Epithelial cell of esophagus (primary cell): ENCODE data around the gene PEF1.

Source experiments
- DNase-seq: peaks from one replicate; pipeline ENCODE4 v3.0.0; 2010; ENCODE audit warnings: low read depth
- H3K4me3 ChIP-seq: 2 replicates; pipeline ENCODE4 v1.5.1; 2011; ENCODE audit warnings: mild to moderate bottlenecking, low read length, control low read depth
- CTCF ChIP-seq: IDR thresholded peaks from 2 replicates; pipeline ENCODE4 v1.5.1; 2011; ENCODE audit warnings: low read depth, mild to moderate bottlenecking, low read length, control low read depth, inconsistent platforms; ENCODE audit not compliant: insufficient read depth; ENCODE audit errors: missing control alignments

PEF1 gene

DNA sequence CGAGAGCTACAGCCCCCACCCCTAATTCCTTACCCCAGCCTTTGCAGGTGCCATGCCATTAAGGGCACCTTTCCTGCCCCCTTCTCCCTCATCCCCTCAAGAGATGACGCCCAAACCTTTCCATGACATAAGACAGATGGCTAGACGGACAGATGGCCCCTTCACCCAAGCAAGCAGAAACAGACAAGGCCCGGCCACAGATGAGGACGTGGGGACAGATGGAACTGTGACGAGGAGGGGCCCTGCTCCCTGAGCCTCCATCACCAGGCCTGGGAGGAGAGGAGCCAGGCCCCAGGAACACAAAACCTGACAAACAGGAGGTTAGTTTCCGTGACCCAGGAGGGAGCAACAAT is 24.7 kb upstream of the PEF1 start:
- TF ChIP-seq CTCF = no peak
- DNase-seq = no peak
- no peak overlapping the region for H3K4me3 ChIP-seq

- H3K4me3 ChIP-seq = no peak overlapping the region
- TF ChIP-seq CTCF = no peak
- no peak for DNase-seq
Measured at GRCh38 chr1:31668303-31668883, 23.7 kb upstream of the PEF1 start.

- DNase-seq = no peak
- no peak for TF ChIP-seq CTCF
- no peak overlapping the region for H3K4me3 ChIP-seq
Measured at GRCh38 chr1:31667065-31667785, 22.5 kb upstream of the PEF1 start.

DNA sequence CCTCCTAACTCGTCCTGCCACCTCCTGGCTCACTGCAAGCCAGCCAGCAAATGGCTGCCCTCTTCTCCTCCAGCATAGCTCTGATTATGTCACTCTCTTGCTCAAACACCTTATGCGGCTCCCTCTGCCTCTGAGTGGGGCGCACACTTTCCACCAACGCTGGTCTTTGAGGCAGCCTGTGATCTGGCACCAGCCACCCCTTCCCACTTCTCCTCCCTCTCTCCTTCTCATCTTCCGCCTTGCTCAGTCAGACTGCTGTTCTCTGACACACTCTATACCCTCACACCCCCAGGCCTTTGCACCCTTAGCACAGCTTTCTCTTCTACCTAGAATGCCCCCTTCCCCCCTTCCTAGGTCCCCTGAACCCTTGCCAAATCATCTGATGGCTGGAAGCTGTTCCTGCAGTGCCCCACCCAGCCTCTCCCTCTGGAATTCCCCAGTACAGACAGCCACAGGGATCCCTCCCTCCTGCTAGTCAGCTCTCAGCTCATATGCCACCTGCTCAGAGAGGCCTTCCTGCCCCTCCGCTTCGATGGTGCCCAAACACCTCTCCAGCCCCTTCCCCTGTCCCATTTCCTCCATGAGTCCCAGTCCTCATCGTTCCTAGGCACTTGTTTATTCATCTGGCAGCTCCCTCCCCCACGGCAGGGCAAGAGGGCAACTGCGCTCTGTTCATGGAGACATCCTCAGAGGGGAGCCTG is 21.7 kb upstream of the PEF1 start:
- peak; percentile 16 for TF ChIP-seq CTCF
- peak; percentile 90 for DNase-seq
- no peak overlapping the region for H3K4me3 ChIP-seq

GRCh38 chr1:31665234-31665878 is 20.7 kb upstream of the PEF1 start:
- DNase-seq = no peak
- no peak overlapping the region for H3K4me3 ChIP-seq
- TF ChIP-seq CTCF = no peak

GRCh38 chr1:31664528-31664927 is 19.9 kb upstream of the PEF1 start:
- no peak overlapping the region for H3K4me3 ChIP-seq
- TF ChIP-seq CTCF = no peak

More at GRCh38 chr1:31664528-31664927, 19.9 kb upstream of the PEF1 start:
- no peak for DNase-seq
